GM12801 (cell line): ENCODE data around the gene KIF5A.

ENCODE experiments used
- CTCF ChIP-seq: IDR thresholded peaks from one replicate; pipeline ENCODE4 v1.5.1; 2011; ENCODE audit warnings: control low read depth; ENCODE audit not compliant: insufficient read length; ENCODE audit errors: extremely low read depth

KIF5A gene

GRCh38 chr12:57620245-57620935 lies 70.5 kb downstream of the KIF5A start:
- TF ChIP-seq CTCF: no peak

GRCh38 chr12:57620936-57621496 lies 71.2 kb downstream of the KIF5A start:
- TF ChIP-seq CTCF: no peak

GRCh38 chr12:57621497-57622292 lies 71.9 kb downstream of the KIF5A start:
- TF ChIP-seq CTCF: no peak

GRCh38 chr12:57622293-57623245 lies 72.7 kb downstream of the KIF5A start:
- TF ChIP-seq CTCF: no peak

- TF ChIP-seq CTCF: no peak
These were observed 73.5 kb downstream of the KIF5A start for GRCh38 chr12:57623385-57623784.

- no peak for TF ChIP-seq CTCF
These were observed 74.1 kb downstream of the KIF5A start for GRCh38 chr12:57623811-57624390.
